ENCODE measurements around the gene MED26.

DNA sequence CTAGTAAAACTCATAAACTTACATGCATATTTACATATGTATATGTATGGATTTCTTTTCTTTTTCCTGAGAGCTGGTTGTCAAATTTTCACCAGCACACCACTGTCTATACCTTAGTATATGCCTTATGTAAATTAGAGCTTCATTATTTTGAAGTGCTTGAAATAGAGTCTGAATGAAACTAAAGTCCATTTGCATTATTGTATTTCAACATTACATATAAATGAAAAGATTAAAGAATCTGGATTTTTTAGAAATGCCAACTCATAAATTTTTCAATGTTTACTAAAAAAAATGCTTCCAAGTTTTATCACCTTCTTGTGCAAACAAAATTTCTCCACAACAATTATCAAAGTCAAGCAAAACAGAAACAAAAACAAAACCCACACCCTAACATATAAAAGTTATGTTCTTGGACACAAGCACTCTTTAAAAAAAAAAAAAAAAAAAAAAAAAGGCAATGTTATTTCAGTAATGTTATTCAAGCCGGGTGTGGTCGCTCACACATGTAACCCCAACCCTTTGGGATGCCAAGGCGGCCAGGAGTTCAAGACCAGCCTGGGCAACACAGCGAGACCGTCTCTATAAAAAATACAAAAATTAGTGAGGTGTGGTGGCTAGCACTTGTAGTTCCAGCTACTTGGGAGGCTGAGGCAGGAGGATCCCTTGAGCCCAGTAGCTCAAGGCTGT lies 18.3 kb downstream of the MED26 start:
- TF ChIP-seq BCL11A (IDR thresholded peaks at IDR 0.05; ENCODE audit: low read depth, low read length) (no peak), POLR2A (IDR thresholded peaks at IDR 0.05; ENCODE audit: low read depth, low read length) (no peak), EP300 (IDR thresholded peaks at IDR 0.05; ENCODE audit: borderline replicate concordance in 1 of 2, control insufficient read depth in 1 of 2, low read depth in 2 of 2, low read length in 2 of 2) (no peak), SPI1 (IDR thresholded peaks at IDR 0.05; ENCODE audit: borderline replicate concordance, insufficient read depth, low read depth, low read length) (no peak), SRF (IDR thresholded peaks at IDR 0.05; ENCODE audit: low read depth in 2 of 2, low read length in 2 of 2) (no peak)
- TF ChIP-seq, protein P1, sequence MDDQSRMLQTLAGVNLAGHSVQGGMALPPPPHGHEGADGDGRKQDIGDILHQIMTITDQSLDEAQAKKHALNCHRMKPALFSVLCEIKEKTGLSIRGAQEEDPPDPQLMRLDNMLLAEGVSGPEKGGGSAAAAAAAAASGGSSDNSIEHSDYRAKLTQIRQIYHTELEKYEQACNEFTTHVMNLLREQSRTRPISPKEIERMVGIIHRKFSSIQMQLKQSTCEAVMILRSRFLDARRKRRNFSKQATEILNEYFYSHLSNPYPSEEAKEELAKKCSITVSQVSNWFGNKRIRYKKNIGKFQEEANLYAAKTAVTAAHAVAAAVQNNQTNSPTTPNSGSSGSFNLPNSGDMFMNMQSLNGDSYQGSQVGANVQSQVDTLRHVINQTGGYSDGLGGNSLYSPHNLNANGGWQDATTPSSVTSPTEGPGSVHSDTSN (IDR thresholded peaks at IDR 0.05; ENCODE audit: insufficient replicate concordance, low read depth, low read length): no peak
- TF ChIP-seq, protein P2, sequence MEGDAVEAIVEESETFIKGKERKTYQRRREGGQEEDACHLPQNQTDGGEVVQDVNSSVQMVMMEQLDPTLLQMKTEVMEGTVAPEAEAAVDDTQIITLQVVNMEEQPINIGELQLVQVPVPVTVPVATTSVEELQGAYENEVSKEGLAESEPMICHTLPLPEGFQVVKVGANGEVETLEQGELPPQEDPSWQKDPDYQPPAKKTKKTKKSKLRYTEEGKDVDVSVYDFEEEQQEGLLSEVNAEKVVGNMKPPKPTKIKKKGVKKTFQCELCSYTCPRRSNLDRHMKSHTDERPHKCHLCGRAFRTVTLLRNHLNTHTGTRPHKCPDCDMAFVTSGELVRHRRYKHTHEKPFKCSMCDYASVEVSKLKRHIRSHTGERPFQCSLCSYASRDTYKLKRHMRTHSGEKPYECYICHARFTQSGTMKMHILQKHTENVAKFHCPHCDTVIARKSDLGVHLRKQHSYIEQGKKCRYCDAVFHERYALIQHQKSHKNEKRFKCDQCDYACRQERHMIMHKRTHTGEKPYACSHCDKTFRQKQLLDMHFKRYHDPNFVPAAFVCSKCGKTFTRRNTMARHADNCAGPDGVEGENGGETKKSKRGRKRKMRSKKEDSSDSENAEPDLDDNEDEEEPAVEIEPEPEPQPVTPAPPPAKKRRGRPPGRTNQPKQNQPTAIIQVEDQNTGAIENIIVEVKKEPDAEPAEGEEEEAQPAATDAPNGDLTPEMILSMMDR (IDR thresholded peaks at IDR 0.05 in 2 of 3, conservative IDR thresholded peaks at IDR 0.05 in 1 of 3; ENCODE audit: control insufficient read depth in 2 of 3, extremely low read depth in 1 of 3, insufficient read depth in 1 of 3, low read depth in 3 of 3, low read length in 3 of 3): no peak

Data from GM12878 (cell line).